HL-60 (cell line): ENCODE results near the gene GFI1.

ENCODE experiments used
- CTCF ChIP-seq: IDR thresholded peaks from one replicate; pipeline ENCODE4 v1.5.1; 2011; ENCODE audit warnings: low read length, control low read depth, inconsistent platforms; ENCODE audit not compliant: insufficient read depth
- REST ChIP-seq: IDR thresholded peaks from 2 replicates; pipeline ENCODE4 v1.6.1; 2012; ENCODE audit warnings: low read depth; ENCODE audit not compliant: insufficient replicate concordance

GRCh38 chr1:92509619-92510018 lies 22.9 kb upstream of the GFI1 start:
- TF ChIP-seq CTCF (no peak), REST (no peak)
